ENCODE results near the gene PPP3CB. TPM values are rescaled to one million over a fixed set of nuclear protein-coding genes. Genes with fewer than 3 reads are reported as not detected.

The PPP3CB gene
- total RNA-seq, 4 donors from 2014 or later = 41.1 to 57.7 (median 46.2) TPM

Small RNA genes within 50 kb of the gene (small RNA-seq; reads per million reads assigned to genes)
- not detected for gene RNU6-883P

Other genes starting within 250 kb of the PPP3CB start
- 10 to 100 TPM in 2 of 4 donors, 1 to 10 TPM in 2; 5.9 to 14.8 (median 11.6) TPM for gene DNAJC9, start 248.8 kb downstream of the PPP3CB start, total RNA-seq
- 10 to 100 TPM; 35.8 to 47.9 (median 39.9) TPM for gene MRPS16, start 243.4 kb downstream of the PPP3CB start, total RNA-seq
- 1 to 10 TPM; 2.0 to 3.2 (median 3.0) TPM for gene CFAP70, start 137.2 kb downstream of the PPP3CB start, total RNA-seq
- 100 to 1,000 TPM in 3 of 4 donors, 10 to 100 TPM in 1; 99.6 to 115 (median 112) TPM for gene ANXA7, start 82.0 kb downstream of the PPP3CB start, total RNA-seq
- gene MSS51, start 62.5 kb downstream of the PPP3CB start, total RNA-seq = 1 to 10 TPM; 1.0 to 4.6 (median 2.0) TPM
- 10 to 100 TPM in 3 of 4 donors, 1 to 10 TPM in 1; 9.2 to 28.1 (median 20.2) TPM for gene USP54, start 95.3 kb upstream of the PPP3CB start, total RNA-seq
- gene MYOZ1, start 145.4 kb upstream of the PPP3CB start, total RNA-seq = 1 to 10 TPM in 2 of 4 donors, under 1 TPM in 1, not detected in 1; 0.82 to 1.9 (median 1.6) TPM
- gene SYNPO2L, start 160.0 kb upstream of the PPP3CB start, total RNA-seq = under 1 TPM in 1 of 4 donors, not detected in 3; 0.13 TPM
- gene AGAP5, start 202.1 kb upstream of the PPP3CB start, total RNA-seq = 1 to 10 TPM; 4.3 to 8.8 (median 5.4) TPM
- 10 to 100 TPM; 45.1 to 53.7 (median 47.5) TPM for gene SEC24C, start 248.3 kb upstream of the PPP3CB start, total RNA-seq